ENCODE measurements around the gene SNX13.
"Not testable (repeated sequence)": the region's sequence is repeated elsewhere in the genome, so short reads cannot be mapped to it uniquely, and the experiment has no call there.

Gene SNX13

DNA sequence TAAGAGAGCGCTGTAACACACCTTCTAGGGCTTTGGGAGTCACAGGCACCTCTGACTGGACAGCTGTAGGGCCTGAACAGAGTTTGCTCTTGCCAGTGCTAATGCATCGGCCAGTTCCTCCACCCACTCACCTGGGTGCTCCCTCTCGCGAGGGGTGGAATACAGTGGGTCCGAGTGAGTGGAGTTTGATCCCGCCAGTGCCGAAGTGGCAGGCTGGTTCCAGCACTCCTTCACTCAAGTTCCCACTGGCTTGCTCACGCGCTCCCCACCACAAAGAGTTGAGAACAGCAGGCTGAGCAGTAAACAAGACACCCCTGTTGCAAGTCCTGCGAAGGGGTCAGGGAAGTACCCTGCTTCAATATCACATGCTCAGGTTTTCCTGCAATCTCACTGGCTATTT is 91.8 kb downstream of the SNX13 start:
- no peak for DNase-seq

DNA sequence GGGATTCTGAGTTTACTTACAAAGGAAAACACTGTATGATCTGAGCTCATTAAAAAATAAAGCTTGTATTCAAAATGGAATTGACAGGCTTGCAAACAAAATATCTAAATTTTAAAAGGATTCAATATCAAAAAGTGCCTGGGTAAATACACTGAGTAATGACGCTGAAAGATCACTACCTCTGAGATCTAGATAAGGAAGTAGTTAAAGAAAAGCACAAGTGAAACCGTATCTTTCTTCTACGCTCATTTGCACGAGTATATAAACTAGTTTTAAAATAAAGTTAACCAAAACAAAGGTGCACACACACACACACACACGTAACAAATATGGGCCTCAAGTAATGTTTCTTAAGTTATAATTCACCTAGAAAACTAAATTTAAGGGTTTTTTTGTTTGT is 93.4 kb downstream of the SNX13 start:
- no peak for DNase-seq

DNA sequence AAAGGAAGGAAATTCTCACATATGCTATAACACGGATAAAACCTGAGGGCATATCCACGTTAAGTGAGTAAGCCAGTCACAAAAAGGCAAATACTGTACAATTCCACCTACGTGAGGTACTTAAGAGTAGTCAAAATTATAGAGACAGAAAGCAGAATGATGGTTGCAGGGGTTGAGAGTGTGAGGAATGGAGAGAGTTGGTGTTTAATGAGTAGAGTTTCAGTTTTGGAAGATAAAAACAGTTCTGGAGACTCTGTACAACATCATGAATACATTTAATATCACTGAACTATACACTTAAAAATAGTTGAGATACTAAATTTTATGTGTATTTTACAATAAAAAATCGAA is 95.1 kb downstream of the SNX13 start:
- DNase-seq, result no peak

DNA sequence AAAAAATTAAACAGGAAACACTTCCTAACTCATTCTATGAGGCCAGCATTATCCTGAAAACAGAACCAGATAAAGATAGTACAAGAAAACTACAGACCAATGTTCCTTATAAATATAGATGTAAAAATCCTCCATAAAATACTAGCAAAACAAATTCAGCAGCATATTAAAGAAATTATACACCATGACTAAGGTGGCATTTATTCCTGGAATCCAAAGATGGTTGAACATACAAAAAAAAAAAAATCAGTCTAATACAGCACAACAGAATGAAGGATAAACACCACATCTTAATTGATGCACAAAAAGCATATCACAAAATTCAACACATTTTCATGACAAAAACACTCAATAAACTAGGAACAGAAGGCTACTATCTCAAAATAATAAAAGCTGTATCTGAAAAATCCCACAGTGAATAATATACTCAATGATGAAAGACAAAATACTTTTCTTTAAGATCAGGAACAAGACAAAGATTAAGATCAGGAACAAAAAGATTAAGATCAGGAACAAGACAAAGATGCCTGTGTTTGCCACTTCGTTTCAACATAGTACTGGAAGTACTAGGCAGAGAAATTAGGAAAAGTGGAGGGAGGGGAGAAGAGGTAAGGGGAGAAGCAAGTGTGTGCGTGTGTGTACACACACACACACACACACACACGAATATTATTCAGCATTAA is 95.6 kb downstream of the SNX13 start:
- DNase-seq, result no peak

DNA sequence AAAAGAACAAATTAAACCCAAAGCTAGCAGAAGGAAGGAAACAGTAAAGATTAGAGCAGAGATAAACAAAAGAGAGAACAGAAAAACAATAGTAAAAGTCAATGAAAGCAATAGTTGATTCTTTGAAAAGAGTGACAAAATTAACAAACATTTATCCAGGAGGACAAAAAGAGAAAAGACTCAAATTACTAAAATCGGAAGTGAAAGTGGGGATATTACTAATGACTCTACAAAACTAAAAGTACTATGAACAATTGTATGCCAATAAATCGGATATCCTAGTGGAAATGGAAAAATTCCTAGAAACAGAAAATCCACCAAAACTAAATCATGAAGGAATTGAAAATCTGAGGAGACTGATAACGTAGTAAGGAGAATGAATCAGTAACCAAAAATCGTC is 96.3 kb downstream of the SNX13 start:
- no peak for DNase-seq

DNA sequence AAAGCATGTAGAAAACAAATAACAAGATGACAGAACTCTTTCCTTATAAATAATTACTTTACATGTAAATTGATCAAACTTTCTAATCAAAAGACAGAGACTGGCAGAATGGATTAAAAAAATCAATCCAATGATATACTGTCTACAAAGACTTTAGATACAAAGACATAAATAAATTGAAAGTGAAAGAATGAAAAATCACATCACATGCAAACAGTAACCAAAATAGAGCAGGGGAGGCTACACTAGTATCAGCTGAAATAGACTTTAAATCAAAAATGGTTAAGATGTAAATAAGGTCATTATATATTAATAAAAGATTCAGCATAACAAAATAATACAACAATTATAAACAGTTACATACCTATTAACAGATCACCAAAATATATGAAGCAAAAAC is 97.3 kb downstream of the SNX13 start:
- DNase-seq, result no peak

- DNase-seq, result no peak
Observed at GRCh38 chr7:17832820-17833355, 107.4 kb downstream of the SNX13 start.

DNA sequence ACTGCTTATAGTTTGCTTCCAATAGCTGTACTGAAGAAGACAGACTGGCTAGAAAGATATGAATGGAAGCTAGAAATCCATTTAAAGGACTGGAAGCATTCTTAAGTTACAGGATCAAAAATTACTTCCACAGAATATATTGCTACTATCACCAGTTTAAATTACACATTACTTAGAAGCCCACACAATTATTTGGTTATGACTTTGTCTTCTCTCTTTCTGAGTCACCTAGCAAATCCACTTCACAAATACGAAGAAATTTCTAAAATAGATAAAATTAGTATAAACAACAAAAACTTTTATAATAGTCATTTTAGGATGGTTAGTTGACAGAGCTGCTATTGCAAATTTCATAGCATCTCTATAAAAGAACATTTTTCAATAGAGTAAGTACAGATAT is 108.1 kb downstream of the SNX13 start:
- DNase-seq, result no peak

DNA sequence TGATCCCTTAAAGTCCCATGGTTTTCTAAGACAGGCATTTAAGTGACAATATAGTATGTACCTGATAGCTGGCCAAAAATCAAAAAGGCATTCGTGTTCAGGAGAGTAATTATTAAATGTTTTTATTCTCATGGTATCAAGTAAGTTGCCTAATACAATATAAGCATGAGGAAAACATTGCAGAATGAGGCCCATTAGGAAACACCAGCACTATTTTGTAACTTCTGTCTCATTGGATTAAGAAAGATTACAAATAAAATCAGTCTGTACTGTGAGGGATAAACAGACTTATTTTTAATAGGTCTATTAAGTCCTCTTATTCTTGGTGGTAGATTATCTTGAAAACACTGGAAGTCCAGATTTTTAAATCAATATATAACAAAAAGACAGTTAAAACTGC is 110.1 kb downstream of the SNX13 start:
- no peak for DNase-seq

DNA sequence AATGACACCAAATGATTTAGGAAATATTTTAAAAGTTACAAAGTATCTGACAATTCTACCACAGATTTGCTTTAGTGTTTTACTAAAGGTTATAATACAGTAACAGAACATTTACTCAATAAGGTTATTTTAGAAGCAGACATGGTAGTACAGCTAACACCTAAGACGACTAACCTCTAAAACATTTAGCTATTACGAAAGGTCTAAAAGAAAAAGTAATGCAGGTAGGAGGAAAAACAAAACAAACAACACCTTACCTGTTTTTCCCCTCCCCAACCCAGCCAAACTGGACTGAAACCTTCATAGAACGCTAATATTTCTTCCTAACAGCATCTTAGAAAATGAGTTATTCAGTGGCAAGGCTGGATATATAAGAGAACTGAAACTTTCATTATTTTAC is 111.3 kb downstream of the SNX13 start:
- DNase-seq, result no peak

DNA sequence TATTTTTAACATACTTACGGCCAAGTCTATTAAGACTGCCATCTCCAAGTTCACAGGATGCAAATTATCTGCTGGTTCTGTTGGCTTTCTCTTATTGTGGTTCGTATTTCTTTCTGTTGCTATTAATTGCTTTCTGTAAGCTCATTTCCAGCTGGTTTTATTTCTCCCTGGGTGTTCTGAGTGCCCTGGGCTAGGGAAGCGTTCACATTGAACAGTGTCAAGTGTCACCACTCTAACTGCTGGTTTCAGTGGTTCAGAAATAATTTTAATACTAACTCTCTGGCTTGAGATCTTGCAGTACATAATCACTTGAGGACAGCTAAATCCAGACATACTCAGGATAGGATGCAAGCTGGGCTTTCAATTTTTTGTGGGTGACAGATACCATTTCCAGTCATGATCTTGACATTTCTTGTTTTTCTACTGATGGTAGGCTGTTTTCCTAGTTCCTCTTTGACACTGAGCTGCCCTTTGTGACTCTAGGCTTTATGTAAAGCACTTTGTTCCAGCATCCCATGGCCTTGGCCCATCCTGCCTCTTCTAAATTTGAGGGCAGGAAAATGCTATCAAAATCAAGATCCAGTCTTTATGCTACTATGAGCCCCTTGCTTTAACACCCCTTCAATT is 117.6 kb downstream of the SNX13 start:
- no peak for DNase-seq

DNA sequence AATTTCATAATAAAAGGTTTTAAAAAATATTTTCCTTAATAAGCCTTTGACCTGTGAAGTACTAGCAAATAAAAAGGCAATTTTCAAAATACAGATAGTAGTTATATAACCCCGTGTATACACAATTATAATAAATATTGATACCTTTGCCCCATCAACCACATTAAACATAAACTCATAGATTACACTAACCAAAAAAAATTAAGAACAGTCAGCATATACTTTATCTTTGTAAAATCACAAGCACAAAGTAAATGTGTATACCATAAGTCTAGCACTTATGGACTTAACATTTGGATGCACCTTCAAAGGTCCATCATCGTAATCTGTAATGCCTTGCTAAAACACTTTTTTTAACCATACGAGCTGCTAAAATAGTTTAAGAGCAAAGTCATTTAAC is 123.4 kb downstream of the SNX13 start:
- no peak for DNase-seq

- DNase-seq, result no peak
Observed at GRCh38 chr7:17815318-17815717, 125.0 kb downstream of the SNX13 start.

DNA sequence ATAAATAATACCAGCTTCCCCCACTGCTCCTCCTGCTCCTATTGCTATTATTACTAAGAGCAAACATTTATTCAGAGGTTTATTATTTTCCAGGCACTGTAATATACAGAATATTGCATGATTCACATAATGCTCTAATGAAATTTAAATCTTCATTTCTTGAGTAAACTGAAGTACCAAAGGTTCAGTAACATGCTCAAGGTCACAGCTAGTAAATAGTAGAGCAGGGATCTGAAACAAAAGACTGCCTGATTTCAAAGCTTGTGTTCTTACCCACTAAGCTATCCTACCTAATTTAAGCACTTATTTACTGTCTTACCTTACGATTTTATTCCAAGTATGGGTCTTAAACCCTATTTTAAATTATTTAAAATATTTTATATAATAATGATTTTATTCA is 126.2 kb downstream of the SNX13 start:
- no peak for DNase-seq

- not testable (repeated sequence) for DNase-seq
Observed at GRCh38 chr7:17809215-17809614, 131.1 kb downstream of the SNX13 start.

GRCh38 chr7:17807242-17807641 is 133.1 kb downstream of the SNX13 start:
- DNase-seq, result no peak

GRCh38 chr7:17806631-17807030 is 133.7 kb downstream of the SNX13 start:
- DNase-seq, result no peak

DNA sequence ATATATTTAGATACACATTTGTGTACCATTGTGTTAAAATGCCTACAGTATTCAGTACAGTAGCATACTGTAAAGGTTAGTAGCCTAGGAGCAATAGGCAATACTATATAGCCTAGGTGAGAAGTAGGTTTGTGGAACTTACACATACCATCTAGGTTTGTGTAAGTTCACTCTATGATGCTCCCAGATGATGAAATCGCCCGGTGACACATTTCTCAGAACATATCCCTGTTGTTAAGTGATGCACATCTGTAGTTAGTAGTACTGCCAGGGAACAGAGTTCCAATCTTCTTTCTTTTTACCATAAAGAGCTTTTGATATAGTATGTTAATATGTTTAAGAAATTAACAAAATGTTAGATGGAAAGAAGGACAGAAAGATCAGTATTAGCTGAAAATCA is 138.2 kb downstream of the SNX13 start:
- DNase-seq, result no peak

DNA sequence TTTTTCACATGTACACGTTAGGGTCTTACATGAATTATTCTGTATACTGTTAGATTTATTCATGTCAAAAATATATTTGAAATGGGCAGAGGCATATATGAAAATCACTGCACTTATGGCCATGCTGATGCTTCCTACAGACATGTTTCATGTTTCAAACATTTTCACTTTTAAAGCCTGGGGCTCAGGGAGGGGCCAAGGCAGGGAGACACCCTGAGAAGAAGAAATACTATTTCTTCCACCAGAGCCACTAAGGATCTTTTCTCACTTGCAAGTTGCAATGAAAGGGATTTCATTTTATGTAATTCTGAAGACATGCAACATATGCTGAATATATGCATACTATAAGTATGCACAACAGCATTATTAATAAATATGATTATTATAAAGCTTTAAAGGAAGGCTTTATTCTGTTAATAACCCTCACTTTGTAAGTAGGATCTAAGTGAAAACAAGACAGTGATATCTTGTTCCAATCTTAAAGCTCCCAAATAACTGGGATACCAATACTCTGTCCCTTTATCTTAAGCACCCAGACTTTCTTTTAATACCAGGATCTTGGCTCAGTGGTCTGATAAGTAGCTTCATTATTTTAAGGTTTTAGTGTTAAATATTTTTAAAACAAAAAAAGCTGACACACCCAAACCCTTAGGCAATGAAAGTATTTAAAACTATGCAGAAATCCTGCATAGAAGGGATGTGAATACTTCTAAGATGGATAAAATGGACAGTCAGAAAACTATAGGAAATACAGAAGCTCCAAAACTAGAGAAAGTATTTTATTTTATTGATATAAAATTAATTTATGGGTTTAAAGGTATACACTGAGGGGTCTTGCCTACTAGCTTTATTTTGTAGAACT is 148.0 kb downstream of the SNX13 start:
- DNase-seq, result no peak

GRCh38 chr7:17787257-17787656 is 153.0 kb downstream of the SNX13 start:
- no peak for DNase-seq

- no peak for DNase-seq
Observed at GRCh38 chr7:17786314-17786852, 153.9 kb downstream of the SNX13 start.

- DNase-seq, result no peak
Observed at GRCh38 chr7:17782216-17782549, 158.1 kb downstream of the SNX13 start.

- no peak for DNase-seq
Observed at GRCh38 chr7:17781491-17782215, 158.6 kb downstream of the SNX13 start.

All from C1 segment of cervical spinal cord (tissue), 14 donors.